Measurements from ENCODE around the gene MALT1. TPM values are rescaled to one million over a fixed set of nuclear protein-coding genes. Genes with fewer than 3 reads are reported as not detected.

The MALT1 gene
- total and polyA plus RNA-seq, 2 donors from 2014 or later, result 10.4 to 39.4 TPM

DNA sequence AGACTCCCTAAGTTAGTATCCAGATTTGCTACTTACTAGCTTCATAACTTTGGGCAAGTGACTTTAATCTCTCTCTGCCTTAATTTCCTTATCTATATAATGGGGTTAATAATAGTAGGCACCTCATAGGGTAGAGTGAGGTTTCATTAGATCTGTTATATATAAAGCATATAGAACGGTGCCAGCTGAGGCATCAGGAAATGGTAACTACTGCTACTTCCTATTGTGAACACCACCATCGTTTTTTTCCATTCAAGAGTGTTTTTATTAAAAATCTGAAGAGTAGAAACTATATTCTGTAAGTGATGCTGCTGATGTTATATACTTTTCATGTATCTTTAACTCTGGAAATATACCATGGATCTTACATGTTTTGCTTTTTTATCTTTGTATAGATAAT is 44.3 kb downstream of the MALT1 start:
- Histone ChIP-seq H3K36me3 (ENCODE audit: control insufficient read depth in 2 of 3, insufficient read depth in 3 of 3, low read length in 3 of 3) (peaks cover 2 to 13% (median 5%) of the 10 kb centered on the region in 3 donors), H3K9ac (ENCODE audit: low read length in 3 of 3) (no peak overlapping the region), H3K27me3 (ENCODE audit: control insufficient read depth, insufficient read depth, low read length) (no peaks in the 10 kb centered on the region), H3K27ac (ENCODE audit: low read depth in 2 of 2, low read length in 2 of 2) (no peak overlapping the region), H3K4me3 (ENCODE audit: low read length in 3 of 3) (no peak overlapping the region), H3K9me3 (ENCODE audit: control insufficient read depth in 2 of 3, insufficient read depth in 1 of 3, low read length in 3 of 3) (no peaks in the 10 kb centered on the region), H3K4me1 (ENCODE audit: control insufficient read depth in 2 of 3, insufficient read depth in 2 of 3, low read depth in 1 of 3, low read length in 3 of 3) (no peaks in the 10 kb centered on the region)
- FAIRE-seq (no peak), DNase-seq (no peak)
- TF ChIP-seq, protein P1, sequence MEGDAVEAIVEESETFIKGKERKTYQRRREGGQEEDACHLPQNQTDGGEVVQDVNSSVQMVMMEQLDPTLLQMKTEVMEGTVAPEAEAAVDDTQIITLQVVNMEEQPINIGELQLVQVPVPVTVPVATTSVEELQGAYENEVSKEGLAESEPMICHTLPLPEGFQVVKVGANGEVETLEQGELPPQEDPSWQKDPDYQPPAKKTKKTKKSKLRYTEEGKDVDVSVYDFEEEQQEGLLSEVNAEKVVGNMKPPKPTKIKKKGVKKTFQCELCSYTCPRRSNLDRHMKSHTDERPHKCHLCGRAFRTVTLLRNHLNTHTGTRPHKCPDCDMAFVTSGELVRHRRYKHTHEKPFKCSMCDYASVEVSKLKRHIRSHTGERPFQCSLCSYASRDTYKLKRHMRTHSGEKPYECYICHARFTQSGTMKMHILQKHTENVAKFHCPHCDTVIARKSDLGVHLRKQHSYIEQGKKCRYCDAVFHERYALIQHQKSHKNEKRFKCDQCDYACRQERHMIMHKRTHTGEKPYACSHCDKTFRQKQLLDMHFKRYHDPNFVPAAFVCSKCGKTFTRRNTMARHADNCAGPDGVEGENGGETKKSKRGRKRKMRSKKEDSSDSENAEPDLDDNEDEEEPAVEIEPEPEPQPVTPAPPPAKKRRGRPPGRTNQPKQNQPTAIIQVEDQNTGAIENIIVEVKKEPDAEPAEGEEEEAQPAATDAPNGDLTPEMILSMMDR (IDR thresholded peaks at IDR 0.05; ENCODE audit: borderline replicate concordance, extremely low read depth, insufficient read depth), result no peak
- intact Hi-C loops (cut with DNase I), result no loop called here

DNA sequence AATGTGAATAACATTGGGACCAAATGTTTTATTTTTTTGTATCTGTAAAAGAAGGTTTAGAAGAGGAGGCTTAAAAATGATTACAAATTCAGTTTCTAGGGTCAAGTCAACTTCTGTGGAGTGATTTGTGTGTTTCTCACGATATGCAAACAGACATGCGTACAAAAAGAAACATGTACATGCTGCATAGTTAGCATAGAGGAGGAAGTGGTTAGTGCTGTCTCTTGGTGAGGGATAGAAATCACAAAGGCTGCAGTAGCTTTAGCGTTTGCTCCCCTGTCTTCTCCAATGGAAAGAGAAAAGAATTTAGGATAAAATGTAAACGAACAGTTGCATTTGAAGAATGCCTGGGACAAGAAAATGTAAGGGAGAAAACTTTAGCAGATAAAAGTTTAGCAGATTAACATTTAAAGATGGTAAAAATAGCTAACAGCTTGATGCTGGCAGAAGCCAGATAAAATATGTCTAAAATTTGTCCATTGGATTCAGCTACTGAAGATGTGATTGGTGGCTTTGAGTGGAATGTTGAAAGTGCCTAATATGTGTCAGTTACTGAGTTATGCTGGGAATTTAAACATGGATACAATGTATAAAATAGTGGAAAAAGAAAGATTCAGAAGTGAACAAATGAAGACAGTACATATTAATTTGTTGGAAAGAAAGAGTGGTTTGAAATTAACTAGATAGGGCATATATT is 44.9 kb downstream of the MALT1 start:
- intact Hi-C loops (cut with DNase I), result no loop called here
- Histone ChIP-seq H3K27me3 (ENCODE audit: control insufficient read depth, insufficient read depth, low read length) (no peaks in the 10 kb centered on the region), H3K36me3 (ENCODE audit: control insufficient read depth in 2 of 3, insufficient read depth in 3 of 3, low read length in 3 of 3) (peaks cover 2 to 13% (median 5%) of the 10 kb centered on the region in 3 donors), H3K27ac (ENCODE audit: low read depth in 2 of 2, low read length in 2 of 2) (no peak overlapping the region), H3K4me1 (ENCODE audit: control insufficient read depth in 2 of 3, insufficient read depth in 2 of 3, low read depth in 1 of 3, low read length in 3 of 3) (no peaks in the 10 kb centered on the region), H3K4me3 (ENCODE audit: low read length in 3 of 3) (no peak overlapping the region), H3K9ac (ENCODE audit: low read length in 3 of 3) (no peak overlapping the region), H3K9me3 (ENCODE audit: control insufficient read depth in 2 of 3, insufficient read depth in 1 of 3, low read length in 3 of 3) (no peaks in the 10 kb centered on the region)
- no peak for FAIRE-seq
- TF ChIP-seq, protein P1 (IDR thresholded peaks at IDR 0.05; ENCODE audit: borderline replicate concordance, extremely low read depth, insufficient read depth), result no peak
- DNase-seq, result no peak

DNA sequence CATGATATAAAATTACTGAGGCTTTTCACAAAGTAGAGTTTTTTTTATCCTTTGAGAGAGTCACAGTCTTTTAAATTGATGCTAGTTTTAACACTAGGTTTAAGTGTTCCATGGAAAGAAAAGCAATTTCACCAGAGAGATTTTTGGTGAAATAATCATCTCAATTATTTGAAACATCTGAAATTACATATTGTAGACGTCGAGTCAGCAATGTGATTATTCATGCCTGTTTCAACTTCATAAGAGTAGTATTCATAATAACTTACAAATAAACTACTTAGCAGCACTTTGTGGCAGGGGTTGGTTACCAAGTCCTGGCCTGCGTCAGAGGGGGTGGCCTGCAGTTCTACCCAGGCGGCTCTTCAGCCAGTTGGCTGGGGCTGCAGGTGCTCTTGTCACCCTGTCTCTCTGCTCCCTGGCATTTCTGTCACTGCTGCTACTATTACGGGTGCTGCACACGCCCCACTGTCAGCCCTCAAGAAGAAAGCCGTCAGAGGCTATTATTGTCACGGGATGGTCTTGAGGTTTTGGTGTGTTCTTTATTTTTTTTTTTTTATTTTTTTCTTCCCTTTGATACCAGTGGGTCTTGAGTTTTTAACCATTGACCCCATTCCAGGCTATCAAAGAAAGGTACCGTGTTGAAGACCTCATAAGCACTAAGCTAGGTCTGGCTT is 50.4 kb downstream of the MALT1 start:
- Histone ChIP-seq H3K9ac (ENCODE audit: low read length in 3 of 3) (no peak overlapping the region), H3K4me1 (ENCODE audit: control insufficient read depth in 2 of 3, insufficient read depth in 2 of 3, low read depth in 1 of 3, low read length in 3 of 3) (no peaks in the 10 kb centered on the region), H3K9me3 (ENCODE audit: control insufficient read depth in 2 of 3, insufficient read depth in 1 of 3, low read length in 3 of 3) (no peaks in the 10 kb centered on the region), H3K36me3 (ENCODE audit: control insufficient read depth in 2 of 3, insufficient read depth in 3 of 3, low read length in 3 of 3) (peaks cover 0 to 19% (median 0%) of the 10 kb centered on the region in 3 donors), H3K27me3 (ENCODE audit: control insufficient read depth, insufficient read depth, low read length) (no peaks in the 10 kb centered on the region), H3K27ac (ENCODE audit: low read depth in 2 of 2, low read length in 2 of 2) (no peak overlapping the region), H3K4me3 (ENCODE audit: low read length in 3 of 3) (no peak overlapping the region)
- intact Hi-C loops (cut with DNase I), result no loop called here
- DNase-seq (no peak), FAIRE-seq (no peak)
- TF ChIP-seq, protein P1 (IDR thresholded peaks at IDR 0.05; ENCODE audit: borderline replicate concordance, extremely low read depth, insufficient read depth), result no peak
